Measurements from ENCODE around the gene MFAP1. TPM values are rescaled to one million over a fixed set of nuclear protein-coding genes. Genes with fewer than 3 reads are reported as not detected.

The MFAP1 gene
- polyA plus RNA-seq, 1 donor from 2014 or later: 37.7 TPM

DNA sequence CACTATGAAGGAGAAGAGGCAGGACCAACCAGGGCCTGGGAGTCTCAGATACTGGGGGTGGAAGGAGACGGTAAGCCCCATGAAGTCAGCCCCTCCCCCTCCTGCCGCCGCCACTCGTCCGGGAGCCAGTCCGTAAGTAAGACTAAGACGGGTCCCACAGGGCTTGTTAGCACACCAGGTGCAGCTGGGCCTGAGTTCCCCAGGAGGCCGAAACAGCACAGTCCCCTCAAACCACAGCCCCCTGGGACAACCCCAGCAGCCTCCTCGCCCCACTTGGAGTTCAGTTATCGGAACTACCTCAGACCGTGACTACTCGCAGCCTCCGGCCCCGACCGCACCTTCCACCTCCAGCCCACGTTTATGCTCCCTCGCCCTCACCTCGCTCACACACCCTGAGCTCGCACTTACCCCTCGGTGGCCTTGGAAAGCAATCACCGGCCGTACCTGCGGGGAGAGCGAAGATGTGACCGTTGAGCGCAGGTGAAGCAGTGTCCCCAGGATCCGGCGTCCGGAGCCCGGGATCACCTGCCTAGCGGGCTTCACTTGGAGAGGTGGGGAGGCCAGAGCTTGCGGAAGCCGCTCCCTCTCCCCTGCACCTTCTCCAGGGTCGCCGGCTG, 48.3 kb downstream of the MFAP1 start:
- no peaks in the 10 kb centered on the region for H3F3A ChIP-seq (ENCODE audit: insufficient read depth, low read length, poor library complexity, severe bottlenecking)
- no peaks in the 10 kb centered on the region for H3K9me2 ChIP-seq (ENCODE audit: insufficient read depth, low read length)
- no peaks in the 10 kb centered on the region for H4K20me1 ChIP-seq (ENCODE audit: insufficient read depth)
- H3K36me3 ChIP-seq (ENCODE audit: insufficient read depth, low read length): no peaks in the 10 kb centered on the region
- no peak overlapping the region for H3K9ac ChIP-seq (ENCODE audit: low read length)
- no peaks in the 10 kb centered on the region for H3K79me2 ChIP-seq (replicated peaks; ENCODE audit: insufficient read depth, low read length)
- peak overlapping the region; percentile 57 for H3K4me3 ChIP-seq (ENCODE audit: low read length)
- H3K9me3 ChIP-seq (ENCODE audit: low read length): no peaks in the 10 kb centered on the region
- H3K27ac ChIP-seq (ENCODE audit: low read length): no peak overlapping the region
- peaks cover 18% of the 10 kb centered on the region for H3K27me3 ChIP-seq (ENCODE audit: insufficient read depth, low read depth, low read length)
- H3K4me2 ChIP-seq (ENCODE audit: low read length): no peak overlapping the region
- H2AFZ ChIP-seq (ENCODE audit: low read depth, low read length): no peak overlapping the region
- TF ChIP-seq EP300 (conservative IDR thresholded peaks at IDR 0.05; ENCODE audit: poor library complexity, severe bottlenecking): no peak
- no peak for TF ChIP-seq SMC3 (conservative IDR thresholded peaks at IDR 0.05; ENCODE audit: poor library complexity)
- TF ChIP-seq, protein P1, sequence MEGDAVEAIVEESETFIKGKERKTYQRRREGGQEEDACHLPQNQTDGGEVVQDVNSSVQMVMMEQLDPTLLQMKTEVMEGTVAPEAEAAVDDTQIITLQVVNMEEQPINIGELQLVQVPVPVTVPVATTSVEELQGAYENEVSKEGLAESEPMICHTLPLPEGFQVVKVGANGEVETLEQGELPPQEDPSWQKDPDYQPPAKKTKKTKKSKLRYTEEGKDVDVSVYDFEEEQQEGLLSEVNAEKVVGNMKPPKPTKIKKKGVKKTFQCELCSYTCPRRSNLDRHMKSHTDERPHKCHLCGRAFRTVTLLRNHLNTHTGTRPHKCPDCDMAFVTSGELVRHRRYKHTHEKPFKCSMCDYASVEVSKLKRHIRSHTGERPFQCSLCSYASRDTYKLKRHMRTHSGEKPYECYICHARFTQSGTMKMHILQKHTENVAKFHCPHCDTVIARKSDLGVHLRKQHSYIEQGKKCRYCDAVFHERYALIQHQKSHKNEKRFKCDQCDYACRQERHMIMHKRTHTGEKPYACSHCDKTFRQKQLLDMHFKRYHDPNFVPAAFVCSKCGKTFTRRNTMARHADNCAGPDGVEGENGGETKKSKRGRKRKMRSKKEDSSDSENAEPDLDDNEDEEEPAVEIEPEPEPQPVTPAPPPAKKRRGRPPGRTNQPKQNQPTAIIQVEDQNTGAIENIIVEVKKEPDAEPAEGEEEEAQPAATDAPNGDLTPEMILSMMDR (IDR thresholded peaks at IDR 0.05; ENCODE audit: poor library complexity, severe bottlenecking): no peak
- peak; percentile 3 for TF ChIP-seq POLR2AphosphoS5 (IDR thresholded peaks at IDR 0.05)
- no peak for TF ChIP-seq MXI1 (conservative IDR thresholded peaks at IDR 0.05; ENCODE audit: poor library complexity, severe bottlenecking)
- TF ChIP-seq EZH2 (IDR thresholded peaks at IDR 0.05; ENCODE audit: borderline replicate concordance, insufficient read depth, low read length, poor library complexity, severe bottlenecking): no peak
- no peak for TF ChIP-seq REST (IDR thresholded peaks at IDR 0.05; ENCODE audit: borderline replicate concordance)

GRCh38 chr15:43775411-43775965, 49.0 kb downstream of the MFAP1 start:
- H3K27me3 ChIP-seq (ENCODE audit: insufficient read depth, low read depth, low read length): peaks cover 18% of the 10 kb centered on the region
- no peaks in the 10 kb centered on the region for H3K9me2 ChIP-seq (ENCODE audit: insufficient read depth, low read length)
- H3K9ac ChIP-seq (ENCODE audit: low read length): no peak overlapping the region
- no peaks in the 10 kb centered on the region for H3K36me3 ChIP-seq (ENCODE audit: insufficient read depth, low read length)
- no peaks in the 10 kb centered on the region for H3K79me2 ChIP-seq (replicated peaks; ENCODE audit: insufficient read depth, low read length)
- H3K27ac ChIP-seq (ENCODE audit: low read length): no peak overlapping the region
- TF ChIP-seq, protein P1 (IDR thresholded peaks at IDR 0.05; ENCODE audit: poor library complexity, severe bottlenecking): peak; percentile 19
- TF ChIP-seq EZH2 (IDR thresholded peaks at IDR 0.05; ENCODE audit: borderline replicate concordance, insufficient read depth, low read length, poor library complexity, severe bottlenecking) (no peak), RAD21 (conservative IDR thresholded peaks at IDR 0.05) (no peak), POLR2AphosphoS5 (IDR thresholded peaks at IDR 0.05) (no peak)
- H3F3A ChIP-seq (ENCODE audit: insufficient read depth, low read length, poor library complexity, severe bottlenecking): no peaks in the 10 kb centered on the region
- H4K20me1 ChIP-seq (ENCODE audit: insufficient read depth): no peaks in the 10 kb centered on the region
- no peaks in the 10 kb centered on the region for H3K9me3 ChIP-seq (ENCODE audit: low read length)
- no peak overlapping the region for H2AFZ ChIP-seq (ENCODE audit: low read depth, low read length)
- no peak overlapping the region for H3K4me3 ChIP-seq (ENCODE audit: low read length)
- H3K4me2 ChIP-seq (ENCODE audit: low read length): no peak overlapping the region

Data from neural cell (in vitro differentiated cells).